ENCODE measurements around the gene TSC22D1. TPM values are rescaled to one million over a fixed set of nuclear protein-coding genes. Genes with fewer than 3 reads are reported as not detected.

TSC22D1 gene
- total RNA-seq, 1 experiment from 2014 or later: 72.5 TPM

DNA sequence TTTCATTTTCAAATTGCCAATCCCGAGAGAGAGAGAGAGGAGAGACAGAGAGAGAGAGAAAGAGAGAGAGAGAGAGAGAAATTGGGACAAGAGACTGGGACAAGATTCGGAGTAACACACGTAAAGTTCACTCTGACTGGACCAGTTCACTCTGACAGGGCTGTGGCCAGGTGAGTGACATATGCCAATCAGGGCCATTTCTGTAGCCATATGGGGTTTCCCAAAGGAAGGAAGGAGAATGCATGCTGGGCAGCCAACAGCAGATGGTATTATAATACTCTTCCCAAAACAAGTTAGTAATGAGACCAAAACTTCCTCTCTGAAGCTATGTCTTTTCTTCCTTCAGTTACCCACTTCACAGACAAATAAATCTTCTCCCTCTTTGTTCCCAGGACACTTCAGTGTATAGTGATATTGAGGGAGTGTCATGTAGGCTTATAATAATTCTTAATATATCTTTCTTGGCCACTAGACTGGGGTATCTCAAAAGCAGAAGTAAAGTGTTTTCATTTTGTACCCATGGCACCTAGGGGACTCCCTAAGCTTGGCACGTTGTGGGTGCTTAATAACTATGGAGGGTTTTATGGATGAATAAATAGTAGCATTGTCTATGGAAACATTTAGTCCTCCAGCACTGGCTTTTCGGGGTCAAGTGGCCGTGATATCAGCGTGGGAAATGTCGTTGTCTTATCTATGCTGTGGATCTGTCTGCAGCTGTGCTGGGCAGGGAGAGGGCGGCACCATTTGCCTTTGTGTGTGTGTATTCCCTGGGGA, 150.9 kb downstream of the TSC22D1 start:
- POLR2A ChIA-PET: interaction anchor here (1.0 to 3.5 kb wide), 2 partner anchors 10 to 12 kb away, joined by 3 to 15 read pairs; no protein-coding TSS in a partner anchor
- Mint-ChIP-seq H3K9me3 (peaks cover 10% of the 10 kb centered on the region), H3K4me3 (no peak overlapping the region), H3K27ac (no peak overlapping the region), H3K36me3 (peaks cover 3% of the 10 kb centered on the region; the same call in 1 of the 2 replicates), H3K4me1 (peaks cover 19% of the 10 kb centered on the region), H3K27me3 (ENCODE audit: low read depth) (peaks cover 14% of the 10 kb centered on the region)
- DNase-seq (ENCODE audit: low spot score) (no peak), ATAC-seq (no peak)
- CTCF ChIA-PET: no interaction called here
- TF ChIP-seq, protein P1, sequence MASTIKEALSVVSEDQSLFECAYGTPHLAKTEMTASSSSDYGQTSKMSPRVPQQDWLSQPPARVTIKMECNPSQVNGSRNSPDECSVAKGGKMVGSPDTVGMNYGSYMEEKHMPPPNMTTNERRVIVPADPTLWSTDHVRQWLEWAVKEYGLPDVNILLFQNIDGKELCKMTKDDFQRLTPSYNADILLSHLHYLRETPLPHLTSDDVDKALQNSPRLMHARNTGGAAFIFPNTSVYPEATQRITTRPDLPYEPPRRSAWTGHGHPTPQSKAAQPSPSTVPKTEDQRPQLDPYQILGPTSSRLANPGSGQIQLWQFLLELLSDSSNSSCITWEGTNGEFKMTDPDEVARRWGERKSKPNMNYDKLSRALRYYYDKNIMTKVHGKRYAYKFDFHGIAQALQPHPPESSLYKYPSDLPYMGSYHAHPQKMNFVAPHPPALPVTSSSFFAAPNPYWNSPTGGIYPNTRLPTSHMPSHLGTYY (CRISPR knock-in tag; IDR thresholded peaks at IDR 0.05): no peak
- TF ChIP-seq TEAD4 (CRISPR knock-in tag; IDR thresholded peaks at IDR 0.05) (no peak), SMAD3 (CRISPR knock-in tag; IDR thresholded peaks at IDR 0.05; ENCODE audit: borderline replicate concordance) (no peak), PRRX2 (CRISPR knock-in tag; IDR thresholded peaks at IDR 0.05) (no peak), TP53 (CRISPR knock-in tag; IDR thresholded peaks at IDR 0.05) (no peak), SOX15 (CRISPR knock-in tag; IDR thresholded peaks at IDR 0.05) (no peak), IRF2 (CRISPR knock-in tag; IDR thresholded peaks at IDR 0.05; ENCODE audit: borderline replicate concordance, low read depth) (no peak), RORB (CRISPR knock-in tag; IDR thresholded peaks at IDR 0.05) (no peak), KAT7 (CRISPR knock-in tag; IDR thresholded peaks at IDR 0.05; ENCODE audit: borderline replicate concordance) (no peak), ZNF423 (CRISPR knock-in tag; IDR thresholded peaks at IDR 0.05) (no peak), ETV6 (CRISPR knock-in tag; IDR thresholded peaks at IDR 0.05) (no peak)
- TF ChIP-seq, protein P2, sequence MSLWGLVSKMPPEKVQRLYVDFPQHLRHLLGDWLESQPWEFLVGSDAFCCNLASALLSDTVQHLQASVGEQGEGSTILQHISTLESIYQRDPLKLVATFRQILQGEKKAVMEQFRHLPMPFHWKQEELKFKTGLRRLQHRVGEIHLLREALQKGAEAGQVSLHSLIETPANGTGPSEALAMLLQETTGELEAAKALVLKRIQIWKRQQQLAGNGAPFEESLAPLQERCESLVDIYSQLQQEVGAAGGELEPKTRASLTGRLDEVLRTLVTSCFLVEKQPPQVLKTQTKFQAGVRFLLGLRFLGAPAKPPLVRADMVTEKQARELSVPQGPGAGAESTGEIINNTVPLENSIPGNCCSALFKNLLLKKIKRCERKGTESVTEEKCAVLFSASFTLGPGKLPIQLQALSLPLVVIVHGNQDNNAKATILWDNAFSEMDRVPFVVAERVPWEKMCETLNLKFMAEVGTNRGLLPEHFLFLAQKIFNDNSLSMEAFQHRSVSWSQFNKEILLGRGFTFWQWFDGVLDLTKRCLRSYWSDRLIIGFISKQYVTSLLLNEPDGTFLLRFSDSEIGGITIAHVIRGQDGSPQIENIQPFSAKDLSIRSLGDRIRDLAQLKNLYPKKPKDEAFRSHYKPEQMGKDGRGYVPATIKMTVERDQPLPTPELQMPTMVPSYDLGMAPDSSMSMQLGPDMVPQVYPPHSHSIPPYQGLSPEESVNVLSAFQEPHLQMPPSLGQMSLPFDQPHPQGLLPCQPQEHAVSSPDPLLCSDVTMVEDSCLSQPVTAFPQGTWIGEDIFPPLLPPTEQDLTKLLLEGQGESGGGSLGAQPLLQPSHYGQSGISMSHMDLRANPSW (CRISPR knock-in tag; conservative IDR thresholded peaks at IDR 0.05; ENCODE audit: low read depth): no peak
- TF ChIP-seq, protein P3, sequence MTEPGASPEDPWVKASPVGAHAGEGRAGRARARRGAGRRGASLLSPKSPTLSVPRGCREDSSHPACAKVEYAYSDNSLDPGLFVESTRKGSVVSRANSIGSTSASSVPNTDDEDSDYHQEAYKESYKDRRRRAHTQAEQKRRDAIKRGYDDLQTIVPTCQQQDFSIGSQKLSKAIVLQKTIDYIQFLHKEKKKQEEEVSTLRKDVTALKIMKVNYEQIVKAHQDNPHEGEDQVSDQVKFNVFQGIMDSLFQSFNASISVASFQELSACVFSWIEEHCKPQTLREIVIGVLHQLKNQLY (CRISPR knock-in tag; IDR thresholded peaks at IDR 0.05): no peak
- TF ChIP-seq, protein P4, sequence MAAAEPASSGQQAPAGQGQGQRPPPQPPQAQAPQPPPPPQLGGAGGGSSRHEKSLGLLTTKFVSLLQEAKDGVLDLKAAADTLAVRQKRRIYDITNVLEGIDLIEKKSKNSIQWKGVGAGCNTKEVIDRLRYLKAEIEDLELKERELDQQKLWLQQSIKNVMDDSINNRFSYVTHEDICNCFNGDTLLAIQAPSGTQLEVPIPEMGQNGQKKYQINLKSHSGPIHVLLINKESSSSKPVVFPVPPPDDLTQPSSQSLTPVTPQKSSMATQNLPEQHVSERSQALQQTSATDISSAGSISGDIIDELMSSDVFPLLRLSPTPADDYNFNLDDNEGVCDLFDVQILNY (CRISPR knock-in tag; IDR thresholded peaks at IDR 0.05): no peak
- TF ChIP-seq, protein P5, sequence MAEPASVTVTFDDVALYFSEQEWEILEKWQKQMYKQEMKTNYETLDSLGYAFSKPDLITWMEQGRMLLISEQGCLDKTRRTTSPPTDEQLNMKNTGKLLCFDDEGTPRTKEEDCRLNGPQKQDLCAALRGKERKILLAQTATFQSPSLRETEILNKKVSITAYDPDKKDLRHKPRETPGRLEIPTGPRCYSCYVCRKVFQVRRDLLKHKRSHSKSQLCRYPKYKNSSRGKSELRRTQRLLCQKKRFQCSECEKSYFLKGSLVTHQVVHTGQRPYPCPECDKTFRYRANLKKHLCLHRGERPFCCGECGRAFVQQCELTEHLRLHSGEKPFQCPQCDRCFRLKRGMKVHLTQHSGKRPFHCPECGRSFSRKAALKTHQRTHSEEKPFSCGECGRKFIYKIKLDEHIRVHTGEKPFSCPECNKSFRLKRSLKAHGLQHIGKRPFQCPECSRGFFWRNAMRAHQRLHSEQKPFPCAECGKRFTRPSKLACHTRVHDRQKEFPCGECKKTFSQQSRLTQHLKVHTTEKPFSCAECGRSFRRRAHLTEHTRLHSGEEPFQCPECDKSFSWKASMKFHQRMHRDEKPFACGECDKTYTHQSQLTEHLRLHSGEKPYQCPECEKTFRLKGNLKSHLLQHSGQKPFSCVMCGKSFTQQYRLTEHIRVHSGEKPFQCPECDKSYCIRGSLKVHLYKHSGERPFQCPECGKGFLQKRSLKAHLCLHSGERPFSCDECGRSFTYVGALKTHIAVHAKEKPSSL (CRISPR knock-in tag; conservative IDR thresholded peaks at IDR 0.05): no peak

DNA sequence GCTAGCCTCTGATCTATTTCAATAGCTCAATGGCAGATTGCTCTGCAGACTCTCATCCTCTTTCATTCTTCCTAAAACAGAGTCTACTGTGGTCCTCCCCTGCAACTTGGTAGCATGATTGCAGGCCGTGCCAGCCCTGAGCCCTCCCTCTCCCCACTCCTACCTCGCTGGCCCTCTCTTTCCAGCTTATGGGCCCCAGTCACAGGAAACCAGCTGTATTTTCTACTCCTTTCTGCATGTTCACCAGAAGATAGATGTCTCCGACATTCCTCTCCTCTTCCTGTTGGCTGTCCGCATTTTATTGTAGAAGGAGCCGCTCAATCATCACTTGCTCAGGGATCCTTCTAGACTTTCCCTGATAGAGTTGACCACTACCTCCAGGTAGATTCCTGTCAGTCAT, 152.3 kb downstream of the TSC22D1 start:
- peaks cover 19% of the 10 kb centered on the region for H3K4me1 Mint-ChIP-seq
- H3K9me3 Mint-ChIP-seq: peaks cover 10% of the 10 kb centered on the region
- no peak for TF ChIP-seq OVOL2 (CRISPR knock-in tag; IDR thresholded peaks at IDR 0.05; ENCODE audit: borderline replicate concordance)
- TF ChIP-seq ZNF671 (CRISPR knock-in tag; IDR thresholded peaks at IDR 0.05): no peak
- TF ChIP-seq, protein P6, sequence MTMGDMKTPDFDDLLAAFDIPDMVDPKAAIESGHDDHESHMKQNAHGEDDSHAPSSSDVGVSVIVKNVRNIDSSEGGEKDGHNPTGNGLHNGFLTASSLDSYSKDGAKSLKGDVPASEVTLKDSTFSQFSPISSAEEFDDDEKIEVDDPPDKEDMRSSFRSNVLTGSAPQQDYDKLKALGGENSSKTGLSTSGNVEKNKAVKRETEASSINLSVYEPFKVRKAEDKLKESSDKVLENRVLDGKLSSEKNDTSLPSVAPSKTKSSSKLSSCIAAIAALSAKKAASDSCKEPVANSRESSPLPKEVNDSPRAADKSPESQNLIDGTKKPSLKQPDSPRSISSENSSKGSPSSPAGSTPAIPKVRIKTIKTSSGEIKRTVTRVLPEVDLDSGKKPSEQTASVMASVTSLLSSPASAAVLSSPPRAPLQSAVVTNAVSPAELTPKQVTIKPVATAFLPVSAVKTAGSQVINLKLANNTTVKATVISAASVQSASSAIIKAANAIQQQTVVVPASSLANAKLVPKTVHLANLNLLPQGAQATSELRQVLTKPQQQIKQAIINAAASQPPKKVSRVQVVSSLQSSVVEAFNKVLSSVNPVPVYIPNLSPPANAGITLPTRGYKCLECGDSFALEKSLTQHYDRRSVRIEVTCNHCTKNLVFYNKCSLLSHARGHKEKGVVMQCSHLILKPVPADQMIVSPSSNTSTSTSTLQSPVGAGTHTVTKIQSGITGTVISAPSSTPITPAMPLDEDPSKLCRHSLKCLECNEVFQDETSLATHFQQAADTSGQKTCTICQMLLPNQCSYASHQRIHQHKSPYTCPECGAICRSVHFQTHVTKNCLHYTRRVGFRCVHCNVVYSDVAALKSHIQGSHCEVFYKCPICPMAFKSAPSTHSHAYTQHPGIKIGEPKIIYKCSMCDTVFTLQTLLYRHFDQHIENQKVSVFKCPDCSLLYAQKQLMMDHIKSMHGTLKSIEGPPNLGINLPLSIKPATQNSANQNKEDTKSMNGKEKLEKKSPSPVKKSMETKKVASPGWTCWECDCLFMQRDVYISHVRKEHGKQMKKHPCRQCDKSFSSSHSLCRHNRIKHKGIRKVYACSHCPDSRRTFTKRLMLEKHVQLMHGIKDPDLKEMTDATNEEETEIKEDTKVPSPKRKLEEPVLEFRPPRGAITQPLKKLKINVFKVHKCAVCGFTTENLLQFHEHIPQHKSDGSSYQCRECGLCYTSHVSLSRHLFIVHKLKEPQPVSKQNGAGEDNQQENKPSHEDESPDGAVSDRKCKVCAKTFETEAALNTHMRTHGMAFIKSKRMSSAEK (CRISPR knock-in tag; IDR thresholded peaks at IDR 0.05; ENCODE audit: borderline replicate concordance): no peak
- TF ChIP-seq ZNF232 (CRISPR knock-in tag; IDR thresholded peaks at IDR 0.05): no peak
- TF ChIP-seq, protein P7, sequence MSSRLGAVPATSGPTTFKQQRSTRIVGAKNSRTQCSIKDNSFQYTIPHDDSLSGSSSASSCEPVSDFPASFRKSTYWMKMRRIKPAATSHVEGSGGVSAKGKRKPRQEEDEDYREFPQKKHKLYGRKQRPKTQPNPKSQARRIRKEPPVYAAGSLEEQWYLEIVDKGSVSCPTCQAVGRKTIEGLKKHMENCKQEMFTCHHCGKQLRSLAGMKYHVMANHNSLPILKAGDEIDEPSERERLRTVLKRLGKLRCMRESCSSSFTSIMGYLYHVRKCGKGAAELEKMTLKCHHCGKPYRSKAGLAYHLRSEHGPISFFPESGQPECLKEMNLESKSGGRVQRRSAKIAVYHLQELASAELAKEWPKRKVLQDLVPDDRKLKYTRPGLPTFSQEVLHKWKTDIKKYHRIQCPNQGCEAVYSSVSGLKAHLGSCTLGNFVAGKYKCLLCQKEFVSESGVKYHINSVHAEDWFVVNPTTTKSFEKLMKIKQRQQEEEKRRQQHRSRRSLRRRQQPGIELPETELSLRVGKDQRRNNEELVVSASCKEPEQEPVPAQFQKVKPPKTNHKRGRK (CRISPR knock-in tag; IDR thresholded peaks at IDR 0.05; ENCODE audit: borderline replicate concordance): no peak
- no peak overlapping the region for H3K27ac Mint-ChIP-seq
- ATAC-seq: no peak
- POLR2A ChIA-PET: interaction anchor here (0.8 kb wide), 1 partner anchor 13 kb away, joined by 4 read pairs; no protein-coding TSS in a partner anchor
- H3K4me3 Mint-ChIP-seq: no peak overlapping the region
- peaks cover 3% of the 10 kb centered on the region; the same call in 1 of the 2 replicates for H3K36me3 Mint-ChIP-seq
- peaks cover 14% of the 10 kb centered on the region for H3K27me3 Mint-ChIP-seq (ENCODE audit: low read depth)
- no peak for DNase-seq (ENCODE audit: low spot score)
- CTCF ChIA-PET: no interaction called here

All from WTC11 (cell line).